ENCODE data around the gene TANGO2.
A peak's percentile ranks its signal among the peaks of the same experiment; 100 is the strongest.

Gene TANGO2

DNA sequence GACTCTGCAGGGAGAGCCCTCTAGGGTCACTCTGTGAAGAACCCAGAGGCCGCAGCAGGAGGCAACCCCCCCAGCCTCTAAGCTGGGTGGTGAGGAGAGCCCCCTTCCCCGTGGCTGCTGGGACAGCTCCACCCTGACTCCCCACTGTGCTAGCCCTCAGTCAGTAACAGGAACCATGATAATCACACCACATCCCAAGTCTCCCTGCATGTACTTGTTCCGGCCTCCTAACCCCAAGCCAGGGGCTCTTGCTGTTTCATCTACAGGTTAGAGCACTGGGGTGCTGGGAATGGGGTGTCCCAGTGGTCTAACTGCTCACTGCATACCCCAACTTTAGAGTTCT is 31.2 kb upstream of the TANGO2 start:
- Mint-ChIP-seq H3K4me1 (no peaks in the 10 kb centered on the region), H3K27me3 (peaks cover 13% of the 10 kb centered on the region), H3K9me3 (no peaks in the 10 kb centered on the region), H3K27ac (no peak overlapping the region), H3K4me3 (no peak overlapping the region)
- DNase-seq (no peak), ATAC-seq (no peak)

DNA sequence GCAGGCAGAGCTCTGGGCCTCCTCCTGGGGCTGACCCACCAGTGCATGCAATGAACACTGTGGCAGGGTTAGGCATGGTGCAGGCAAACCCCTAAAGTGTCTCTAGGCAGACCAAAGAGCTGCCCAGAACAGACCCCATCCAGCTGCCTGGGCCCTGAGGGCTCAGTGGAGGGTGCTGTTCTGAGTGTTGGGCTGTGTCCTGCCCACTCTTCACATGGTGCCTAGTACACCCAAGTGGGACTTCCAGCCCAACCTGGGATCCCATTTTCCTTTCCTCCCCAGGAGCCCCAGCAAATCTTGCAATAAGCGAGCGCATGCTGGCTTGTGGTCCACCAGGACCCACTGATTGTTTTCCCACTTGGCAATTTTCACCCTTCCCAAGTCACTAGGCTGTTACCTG is 30.7 kb upstream of the TANGO2 start:
- no peak for ATAC-seq
- no peaks in the 10 kb centered on the region for H3K9me3 Mint-ChIP-seq
- H3K27ac Mint-ChIP-seq = no peak overlapping the region
- H3K4me3 Mint-ChIP-seq = no peak overlapping the region
- H3K27me3 Mint-ChIP-seq = peaks cover 9% of the 10 kb centered on the region
- DNase-seq = no peak
- H3K4me1 Mint-ChIP-seq = no peaks in the 10 kb centered on the region

DNA sequence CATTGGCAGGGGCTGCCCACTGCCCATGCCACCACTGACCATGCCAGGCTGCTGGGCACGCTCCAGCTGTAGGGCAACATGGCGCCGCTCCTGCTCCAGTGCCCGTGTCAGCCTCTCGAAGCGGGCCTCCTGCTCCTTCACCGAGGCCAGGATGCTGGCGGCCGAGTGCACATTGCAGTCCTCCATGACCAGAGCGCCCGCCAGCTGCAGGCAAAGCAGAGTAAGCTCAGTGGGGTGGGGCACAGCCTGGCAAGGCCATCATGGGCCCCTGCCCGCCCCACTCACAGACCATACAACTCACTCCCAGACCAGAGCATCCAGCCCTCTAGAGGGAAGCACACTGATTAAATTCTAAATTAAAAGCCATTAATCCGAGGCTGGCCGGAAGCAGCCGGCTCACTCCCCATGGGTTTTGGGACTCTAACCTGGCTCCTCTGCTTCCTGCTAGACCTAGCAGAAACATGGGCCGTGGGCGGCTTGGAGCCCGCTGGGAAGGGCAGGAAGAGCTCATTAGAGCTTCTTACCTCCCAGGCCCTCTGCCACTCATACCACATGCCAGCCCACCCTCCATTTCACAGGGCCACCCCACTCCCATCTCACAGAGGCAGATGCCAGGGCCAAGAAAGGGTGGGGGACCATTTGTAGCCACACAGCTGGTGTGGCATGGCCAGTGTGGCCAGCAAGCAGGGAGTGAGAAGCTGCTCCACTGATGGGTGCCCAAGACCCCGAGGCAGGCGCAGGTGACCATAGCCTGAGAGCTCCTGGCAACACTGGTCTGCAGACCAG is 30.1 kb upstream of the TANGO2 start:
- Mint-ChIP-seq H3K4me1 (no peaks in the 10 kb centered on the region), H3K9me3 (no peaks in the 10 kb centered on the region), H3K27ac (no peak overlapping the region), H3K27me3 (peaks cover 2% of the 10 kb centered on the region), H3K4me3 (no peak overlapping the region)
- DNase-seq = no peak
- ATAC-seq = no peak

GRCh38 chr22:19991395-19991644 is 29.6 kb upstream of the TANGO2 start:
- H3K9me3 Mint-ChIP-seq = no peaks in the 10 kb centered on the region
- H3K4me1 Mint-ChIP-seq = no peaks in the 10 kb centered on the region
- no peak overlapping the region for H3K27ac Mint-ChIP-seq
- ATAC-seq (no peak), DNase-seq (no peak)
- no peaks in the 10 kb centered on the region for H3K27me3 Mint-ChIP-seq
- no peak overlapping the region for H3K4me3 Mint-ChIP-seq

DNA sequence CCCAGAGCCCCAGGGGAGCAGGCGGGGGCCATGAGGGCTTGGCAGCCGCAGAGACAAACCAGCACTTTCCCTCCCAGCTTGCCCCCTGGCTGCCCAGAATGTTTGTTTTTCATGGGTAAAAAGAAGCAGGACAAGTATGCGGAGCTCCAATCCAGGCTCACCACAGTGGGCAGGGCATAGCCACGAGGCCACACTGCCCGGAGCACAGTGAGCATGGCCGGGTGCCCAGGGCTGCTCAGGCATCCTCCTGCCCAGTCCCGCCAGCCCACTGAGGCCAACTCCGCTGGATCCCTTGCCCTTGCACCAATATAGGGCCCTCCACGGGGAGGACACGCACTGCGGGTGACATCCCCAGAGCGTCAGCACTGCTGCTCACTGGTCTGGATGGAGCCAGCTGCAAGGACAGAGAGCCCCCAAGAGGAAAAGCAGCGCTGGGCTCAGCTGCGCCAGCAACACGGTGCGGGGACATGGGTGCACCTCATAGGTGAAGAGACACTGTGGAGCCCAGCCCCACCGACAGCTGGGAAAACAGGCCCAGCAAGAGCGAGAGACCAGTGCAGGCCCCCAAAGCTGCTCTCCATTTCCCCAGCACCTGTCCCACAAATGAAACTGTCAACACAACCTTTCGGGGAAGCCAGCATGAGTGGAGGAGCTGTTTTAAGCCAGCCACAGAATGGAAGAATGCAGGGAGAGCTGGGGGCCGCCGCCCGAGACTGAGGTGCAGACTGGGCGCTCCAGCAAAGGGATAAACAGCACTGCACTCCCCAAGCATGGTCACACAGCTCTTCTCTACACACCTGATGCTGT is 29.1 kb upstream of the TANGO2 start:
- Mint-ChIP-seq H3K9me3 (no peaks in the 10 kb centered on the region), H3K4me3 (no peak overlapping the region), H3K27ac (no peak overlapping the region), H3K4me1 (no peaks in the 10 kb centered on the region), H3K27me3 (no peaks in the 10 kb centered on the region)
- no peak for ATAC-seq
- no peak for DNase-seq

DNA sequence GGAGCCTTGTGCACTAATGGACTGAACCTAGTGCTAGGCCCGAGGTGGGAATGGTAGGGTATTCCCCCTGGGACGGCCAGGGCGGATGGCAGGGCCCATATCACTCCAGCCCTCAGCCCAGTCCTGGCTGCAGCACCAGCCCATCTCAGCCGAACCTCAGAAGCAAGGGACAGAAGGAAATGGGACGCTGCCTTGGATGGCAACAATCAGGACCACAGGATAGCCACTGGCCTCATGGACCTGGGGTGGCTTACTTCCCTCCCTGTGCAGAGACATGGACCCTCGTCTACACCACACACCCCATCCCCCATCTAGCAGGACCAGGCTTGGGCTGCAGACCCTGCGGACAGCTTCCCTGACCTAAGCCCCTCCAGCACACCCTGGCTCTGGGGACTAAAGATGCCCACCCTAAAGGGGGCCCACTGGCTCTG is 28.4 kb upstream of the TANGO2 start:
- ATAC-seq (no peak), DNase-seq (no peak)
- H3K27me3 Mint-ChIP-seq = no peaks in the 10 kb centered on the region
- H3K27ac Mint-ChIP-seq = no peak overlapping the region
- no peaks in the 10 kb centered on the region for H3K4me1 Mint-ChIP-seq
- H3K9me3 Mint-ChIP-seq = no peaks in the 10 kb centered on the region
- H3K4me3 Mint-ChIP-seq = no peak overlapping the region

GRCh38 chr22:19992921-19993355 is 28.0 kb upstream of the TANGO2 start:
- Mint-ChIP-seq H3K9me3 (no peaks in the 10 kb centered on the region), H3K4me3 (no peak overlapping the region), H3K27me3 (no peaks in the 10 kb centered on the region), H3K27ac (no peak overlapping the region), H3K4me1 (no peaks in the 10 kb centered on the region)
- no peak for DNase-seq
- ATAC-seq = no peak

GRCh38 chr22:19993926-19994325 is 27.0 kb upstream of the TANGO2 start:
- no peak for DNase-seq
- ATAC-seq = no peak
- Mint-ChIP-seq H3K4me1 (no peaks in the 10 kb centered on the region), H3K27ac (no peak overlapping the region), H3K4me3 (no peak overlapping the region), H3K27me3 (no peaks in the 10 kb centered on the region), H3K9me3 (no peaks in the 10 kb centered on the region)

- H3K27ac Mint-ChIP-seq = no peak overlapping the region
- H3K4me1 Mint-ChIP-seq = no peaks in the 10 kb centered on the region
- ATAC-seq = no peak
- H3K27me3 Mint-ChIP-seq = no peaks in the 10 kb centered on the region
- DNase-seq = no peak
- no peak overlapping the region for H3K4me3 Mint-ChIP-seq
- H3K9me3 Mint-ChIP-seq = no peaks in the 10 kb centered on the region
These were observed 25.9 kb upstream of the TANGO2 start for GRCh38 chr22:19994851-19995610.

DNA sequence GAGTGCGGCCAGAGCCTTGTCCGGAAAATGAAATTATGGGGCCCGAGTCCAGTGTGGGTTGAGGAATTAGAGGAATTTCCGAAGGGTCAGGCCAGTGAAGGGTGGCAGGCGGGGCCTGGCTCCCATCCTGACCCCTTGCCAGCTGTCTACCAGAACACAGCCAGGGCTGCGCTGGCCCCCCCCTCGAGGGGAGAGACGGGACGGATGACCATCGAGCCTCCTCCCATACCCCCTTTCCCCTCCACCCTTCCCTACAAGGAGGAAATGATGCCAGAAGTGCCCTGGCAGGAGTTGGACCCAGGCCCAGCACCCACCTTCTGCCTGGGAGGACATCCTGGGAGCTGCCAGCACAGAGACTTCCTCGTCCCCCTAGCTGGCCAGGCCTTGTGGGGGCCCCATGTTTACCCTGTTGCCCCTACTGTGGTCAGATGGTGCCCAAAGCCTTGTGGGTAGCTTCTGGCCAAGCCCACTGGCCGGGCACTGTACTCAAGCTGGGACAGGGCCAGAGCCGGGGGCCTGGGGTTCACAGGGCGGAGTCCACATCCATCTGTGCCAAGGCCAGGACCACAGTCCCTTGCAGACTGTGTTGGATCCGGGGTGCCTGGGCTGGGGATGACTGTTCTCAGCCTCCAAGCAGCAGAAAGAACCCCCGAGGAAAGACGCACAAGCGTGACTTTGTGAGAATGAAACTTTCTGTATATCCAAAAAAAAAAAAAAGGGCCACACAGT is 25.1 kb upstream of the TANGO2 start:
- H3K4me3 Mint-ChIP-seq = no peak overlapping the region
- no peak for DNase-seq
- ATAC-seq = no peak
- H3K27me3 Mint-ChIP-seq = no peaks in the 10 kb centered on the region
- no peak overlapping the region for H3K27ac Mint-ChIP-seq
- no peaks in the 10 kb centered on the region for H3K9me3 Mint-ChIP-seq
- H3K4me1 Mint-ChIP-seq = no peaks in the 10 kb centered on the region

DNA sequence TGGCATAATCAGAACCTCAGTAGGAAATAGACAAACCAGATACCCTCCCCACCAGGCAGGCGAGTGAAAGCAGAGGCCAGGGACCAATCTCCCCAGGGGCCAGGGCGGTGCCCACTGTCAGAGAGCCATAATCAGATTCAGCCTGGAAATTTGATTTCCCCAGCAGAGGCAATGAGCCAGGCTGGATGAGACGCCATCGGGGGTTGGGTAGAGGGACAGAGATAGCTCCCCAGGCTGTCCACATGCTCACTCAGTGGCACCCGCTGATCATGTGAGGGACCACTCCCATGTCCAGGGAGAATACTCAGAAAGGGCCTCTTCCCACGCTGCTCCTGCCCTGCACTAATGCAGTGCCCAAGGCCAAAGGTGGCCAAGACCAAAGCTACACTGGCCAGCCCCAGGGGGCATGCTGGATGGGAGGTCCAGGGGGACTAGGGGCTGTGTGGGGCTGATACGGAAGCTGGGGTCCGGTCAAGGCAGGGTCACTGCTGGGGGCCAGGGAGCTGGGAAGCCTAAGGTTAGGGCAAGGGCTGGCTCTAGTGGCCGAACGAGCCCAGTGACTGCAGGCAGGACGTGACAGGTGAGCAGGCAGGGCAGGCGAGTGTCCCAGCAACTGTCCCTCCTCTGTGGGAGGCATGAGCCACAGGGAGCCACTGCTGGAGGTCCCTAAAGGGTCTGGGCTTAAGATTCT is 24.1 kb upstream of the TANGO2 start:
- Mint-ChIP-seq H3K27me3 (no peaks in the 10 kb centered on the region), H3K9me3 (no peaks in the 10 kb centered on the region), H3K27ac (no peak overlapping the region), H3K4me1 (no peaks in the 10 kb centered on the region), H3K4me3 (no peak overlapping the region)
- DNase-seq (no peak), ATAC-seq (no peak)

DNA sequence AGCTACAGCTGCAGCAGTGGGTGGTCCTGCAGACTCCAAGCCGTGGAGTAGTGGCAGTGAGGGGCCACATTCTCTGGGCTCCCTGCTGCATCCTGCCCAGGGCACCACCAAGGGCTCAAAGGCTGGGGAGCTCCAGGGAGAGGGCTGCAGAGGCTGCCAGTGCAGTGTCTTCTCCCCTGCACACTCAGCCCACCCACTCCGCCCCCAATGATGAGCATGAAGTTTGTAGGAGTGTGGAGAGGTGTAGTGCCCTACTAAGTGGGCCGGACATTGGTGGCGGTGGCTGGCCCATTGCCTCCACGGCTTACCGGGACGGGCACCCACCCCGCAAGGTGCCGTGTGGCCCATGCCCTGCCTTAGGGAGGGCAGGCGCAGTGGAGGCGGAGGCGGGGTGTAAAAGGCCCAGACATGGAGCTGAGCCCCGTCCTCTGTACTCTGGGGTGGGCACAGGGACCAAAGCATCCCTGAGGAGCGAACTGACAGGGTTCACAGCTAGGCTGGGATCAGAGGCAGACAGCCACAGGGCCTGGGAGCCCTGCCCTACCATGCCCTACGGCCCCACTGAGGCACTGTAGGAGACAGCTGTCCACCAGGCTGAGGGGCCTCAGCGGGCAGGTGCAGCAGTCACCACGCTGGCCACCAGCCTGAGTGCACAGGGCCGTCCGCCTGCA is 23.2 kb upstream of the TANGO2 start:
- Mint-ChIP-seq H3K27ac (no peak overlapping the region), H3K4me3 (no peak overlapping the region), H3K27me3 (no peaks in the 10 kb centered on the region), H3K4me1 (no peaks in the 10 kb centered on the region), H3K9me3 (peaks cover 0 to 5% of the 10 kb centered on the region in 2 donors)
- DNase-seq (no peak), ATAC-seq (no peak)

GRCh38 chr22:19998232-19998951 is 22.5 kb upstream of the TANGO2 start:
- Mint-ChIP-seq H3K27me3 (no peaks in the 10 kb centered on the region), H3K4me1 (no peaks in the 10 kb centered on the region), H3K27ac (peak overlapping the region in 1 of 2 donors; percentile 77), H3K9me3 (peaks cover 5 to 12% of the 10 kb centered on the region in 2 donors), H3K4me3 (no peak overlapping the region)
- DNase-seq (no peak), ATAC-seq (no peak)

Data from stimulated activated naive CD8-positive, alpha-beta T cell treated with anti-CD3 and anti-CD28 coated beads, Interleukin-15, amount 100 ng/mL, for 72 hours (primary cell).